ENCODE data around the gene ZNF107.
"Not testable (repeated sequence)": the region's sequence is repeated elsewhere in the genome, so short reads cannot be mapped to it uniquely, and the experiment has no call there.

DNA sequence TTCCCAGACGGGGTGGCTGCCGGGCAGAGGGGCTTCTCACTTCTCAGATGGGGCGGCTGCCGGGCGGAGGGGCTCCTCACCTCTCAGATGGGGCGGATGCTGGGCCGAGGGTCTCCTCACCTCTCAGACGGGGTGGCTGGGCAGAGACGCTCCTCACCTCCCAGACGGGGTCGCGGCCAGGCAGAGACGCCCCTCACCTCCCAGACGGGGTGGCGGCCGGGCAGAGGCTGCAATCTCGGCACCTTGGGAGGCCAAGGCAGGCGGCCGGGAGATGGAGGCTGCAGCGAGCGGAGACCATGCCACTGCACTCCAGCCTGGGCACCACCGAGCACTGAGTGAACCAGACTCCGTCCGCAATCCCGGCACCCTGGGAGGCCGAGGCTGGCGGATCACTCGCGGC lies 73.0 kb downstream of the ZNF107 start:
- not testable (repeated sequence) for TF ChIP-seq EZH2phosphoT487 (IDR thresholded peaks at IDR 0.05; ENCODE audit: unreplicated experiment); ZNF462 (CRISPR knock-in tag; IDR thresholded peaks at IDR 0.05); CTCF (conservative IDR thresholded peaks at IDR 0.05; ENCODE audit: low read depth in 2 of 2); EZH2 (IDR thresholded peaks at IDR 0.05; ENCODE audit: low read depth, unreplicated experiment); POLR2AphosphoS5 (IDR thresholded peaks at IDR 0.05; ENCODE audit: low read depth); JUNB (IDR thresholded peaks at IDR 0.05; ENCODE audit: unreplicated experiment); CREB1 (CRISPR knock-in tag; IDR thresholded peaks at IDR 0.05; ENCODE audit: low read depth); REST (IDR thresholded peaks at IDR 0.05; ENCODE audit: unreplicated experiment); NANOG (IDR thresholded peaks at IDR 0.05; ENCODE audit: borderline replicate concordance)
- TF ChIP-seq, protein P1, sequence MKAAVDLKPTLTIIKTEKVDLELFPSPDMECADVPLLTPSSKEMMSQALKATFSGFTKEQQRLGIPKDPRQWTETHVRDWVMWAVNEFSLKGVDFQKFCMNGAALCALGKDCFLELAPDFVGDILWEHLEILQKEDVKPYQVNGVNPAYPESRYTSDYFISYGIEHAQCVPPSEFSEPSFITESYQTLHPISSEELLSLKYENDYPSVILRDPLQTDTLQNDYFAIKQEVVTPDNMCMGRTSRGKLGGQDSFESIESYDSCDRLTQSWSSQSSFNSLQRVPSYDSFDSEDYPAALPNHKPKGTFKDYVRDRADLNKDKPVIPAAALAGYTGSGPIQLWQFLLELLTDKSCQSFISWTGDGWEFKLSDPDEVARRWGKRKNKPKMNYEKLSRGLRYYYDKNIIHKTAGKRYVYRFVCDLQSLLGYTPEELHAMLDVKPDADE (IDR thresholded peaks at IDR 0.05): not testable (repeated sequence)
